ENCODE data around the gene TGFBR3. TPM values are rescaled to one million over a fixed set of nuclear protein-coding genes. Genes with fewer than 3 reads are reported as not detected.
A peak's percentile ranks its signal among the peaks of the same experiment; 100 is the strongest.

The TGFBR3 gene
- total and polyA plus RNA-seq, 5 donors from 2014 or later = 15.8 to 47.5 (median 20.0) TPM

GRCh38 chr1:91707890-91708218 is 178.1 kb downstream of the TGFBR3 start:
- Histone ChIP-seq H3K27me3 (ENCODE audit: control insufficient read depth, insufficient read depth, low read length) (no peaks in the 10 kb centered on the region), H3K4me3 (ENCODE audit: low read depth, low read length) (no peak overlapping the region), H3K36me3 (ENCODE audit: control insufficient read depth, insufficient read depth, low read length) (peaks cover 41% of the 10 kb centered on the region), H3K9me3 (ENCODE audit: control insufficient read depth in 2 of 2, low read length in 2 of 2) (no peaks in the 10 kb centered on the region), H3K4me1 (ENCODE audit: control insufficient read depth, insufficient read depth, low read length, poor library complexity, severe bottlenecking) (no peaks in the 10 kb centered on the region), H3K27ac (ENCODE audit: insufficient read depth, low read length, poor library complexity, severe bottlenecking) (no peak overlapping the region)
- DNase-seq (no peak), ATAC-seq (ENCODE audit: low read depth in 2 of 2) (no peak)
- Mint-ChIP-seq H3K4me1 (peaks cover 0 to 4% (median under 1%) of the 10 kb centered on the region in 4 donors), H3K27me3 (no peaks in the 10 kb centered on the region), H3K27ac (no peak overlapping the region), H3K36me3 (peaks cover 44% of the 10 kb centered on the region), H3K4me3 (no peak overlapping the region), H3K9me3 (peaks cover 0 to 2% (median 0%) of the 10 kb centered on the region in 7 donors)

DNA sequence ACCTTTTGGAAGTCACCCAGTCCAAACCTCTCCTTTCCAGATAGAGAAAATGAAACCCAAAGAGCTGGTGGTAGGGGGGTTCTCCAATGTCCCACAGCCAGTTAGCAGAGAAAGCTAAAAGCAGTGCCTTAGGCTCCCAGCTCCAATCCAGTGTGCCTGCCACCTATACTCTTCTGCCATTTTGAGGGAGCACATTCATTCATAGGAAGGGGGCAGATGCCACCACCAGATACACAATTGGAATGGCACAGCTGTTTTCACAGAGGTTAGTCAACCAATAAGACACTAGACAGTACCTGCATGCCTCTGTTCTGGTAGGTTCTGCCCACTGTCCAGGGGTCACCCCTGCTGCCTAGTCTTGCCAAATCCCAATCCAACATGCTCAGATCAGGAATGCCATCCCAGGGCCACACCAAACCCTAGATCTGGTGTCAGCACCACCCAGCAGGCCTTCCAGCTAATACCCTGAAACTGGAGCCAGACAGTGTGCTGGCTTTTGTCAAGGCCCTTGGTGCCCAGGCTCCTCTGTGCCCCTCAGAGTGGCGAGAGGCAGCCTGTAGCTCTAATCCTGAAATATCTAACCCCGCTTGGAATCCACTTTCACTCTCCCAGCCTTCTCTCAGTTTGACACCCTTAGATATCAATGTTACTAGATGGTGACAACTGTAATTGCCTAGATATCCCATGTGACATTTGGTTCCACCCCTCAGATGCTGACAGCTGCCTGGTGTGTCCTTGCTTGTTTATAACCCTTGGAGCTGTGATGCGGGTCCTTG is 178.6 kb downstream of the TGFBR3 start:
- no peaks in the 10 kb centered on the region for H3K27me3 Mint-ChIP-seq
- Histone ChIP-seq H3K27me3 (ENCODE audit: control insufficient read depth, insufficient read depth, low read length) (no peaks in the 10 kb centered on the region), H3K27ac (ENCODE audit: insufficient read depth, low read length, poor library complexity, severe bottlenecking) (no peak overlapping the region), H3K4me3 (ENCODE audit: low read depth, low read length) (no peak overlapping the region), H3K4me1 (ENCODE audit: control insufficient read depth, insufficient read depth, low read length, poor library complexity, severe bottlenecking) (no peaks in the 10 kb centered on the region), H3K36me3 (ENCODE audit: control insufficient read depth, insufficient read depth, low read length) (peaks cover 38% of the 10 kb centered on the region), H3K9me3 (ENCODE audit: control insufficient read depth in 2 of 2, low read length in 2 of 2) (no peaks in the 10 kb centered on the region)
- H3K4me1 Mint-ChIP-seq = peaks cover 0 to 4% (median 0%) of the 10 kb centered on the region in 4 donors
- peaks cover 0 to 2% (median 0%) of the 10 kb centered on the region in 7 donors for H3K9me3 Mint-ChIP-seq
- DNase-seq (no peak), ATAC-seq (ENCODE audit: low read depth in 2 of 2) (no peak)
- no peak overlapping the region for H3K4me3 Mint-ChIP-seq
- H3K27ac Mint-ChIP-seq = no peak overlapping the region
- H3K36me3 Mint-ChIP-seq = peaks cover 44% of the 10 kb centered on the region

DNA sequence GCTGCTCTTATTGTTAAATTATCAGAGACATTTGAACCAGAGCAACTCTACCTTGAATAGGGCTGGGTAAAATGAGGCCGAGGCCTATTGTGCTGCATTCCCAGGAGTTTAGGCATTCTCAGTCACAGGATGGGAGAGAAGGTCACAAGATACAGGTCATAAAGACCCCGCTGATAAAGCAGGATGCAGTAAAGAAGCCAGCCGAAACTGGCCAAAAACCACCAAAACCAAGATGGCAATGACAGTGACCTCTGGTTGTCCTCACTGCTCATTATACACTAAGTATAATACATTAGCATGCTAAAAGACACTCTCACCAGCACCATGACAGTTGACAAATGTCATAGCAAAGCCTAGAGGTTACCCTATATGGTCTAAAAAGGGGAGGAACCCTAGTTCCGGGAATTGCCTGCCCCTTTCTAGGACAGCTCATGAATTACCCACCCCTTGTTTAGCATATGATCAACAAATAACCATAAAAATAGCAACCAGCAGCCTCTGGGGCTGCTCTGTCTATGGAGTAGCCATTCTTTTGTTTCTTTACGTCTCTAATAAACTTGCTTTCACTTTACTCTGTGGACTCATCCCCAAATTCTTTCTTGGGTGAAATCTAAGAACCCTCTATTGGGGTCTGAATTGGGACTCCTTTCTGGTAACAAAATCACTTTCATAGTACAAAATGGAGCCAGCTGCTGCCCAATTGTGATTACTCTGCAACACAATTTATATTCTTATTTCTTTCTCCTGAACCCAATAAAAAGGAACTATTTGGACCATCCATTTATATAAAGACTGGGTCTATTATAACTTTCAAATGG is 179.6 kb downstream of the TGFBR3 start:
- no peak overlapping the region for H3K27ac Mint-ChIP-seq
- no peak overlapping the region for H3K27ac ChIP-seq (ENCODE audit: insufficient read depth, low read length, poor library complexity, severe bottlenecking)
- DNase-seq (peak in 1 of 3 donors; percentile 19), ATAC-seq (ENCODE audit: low read depth in 2 of 2) (no peak)
- no peak overlapping the region for H3K4me3 ChIP-seq (ENCODE audit: low read depth, low read length)
- peaks cover 0 to 2% (median 0%) of the 10 kb centered on the region in 7 donors for H3K9me3 Mint-ChIP-seq
- no peak overlapping the region for H3K4me3 Mint-ChIP-seq
- H3K9me3 ChIP-seq (ENCODE audit: control insufficient read depth in 2 of 2, low read length in 2 of 2) = no peaks in the 10 kb centered on the region
- H3K36me3 Mint-ChIP-seq = peaks cover 40% of the 10 kb centered on the region
- H3K27me3 Mint-ChIP-seq = no peaks in the 10 kb centered on the region
- peaks cover 0 to 4% (median 0%) of the 10 kb centered on the region in 4 donors for H3K4me1 Mint-ChIP-seq
- H3K27me3 ChIP-seq (ENCODE audit: control insufficient read depth, insufficient read depth, low read length) = no peaks in the 10 kb centered on the region
- H3K4me1 ChIP-seq (ENCODE audit: control insufficient read depth, insufficient read depth, low read length, poor library complexity, severe bottlenecking) = no peaks in the 10 kb centered on the region
- H3K36me3 ChIP-seq (ENCODE audit: control insufficient read depth, insufficient read depth, low read length) = peaks cover 29% of the 10 kb centered on the region

DNA sequence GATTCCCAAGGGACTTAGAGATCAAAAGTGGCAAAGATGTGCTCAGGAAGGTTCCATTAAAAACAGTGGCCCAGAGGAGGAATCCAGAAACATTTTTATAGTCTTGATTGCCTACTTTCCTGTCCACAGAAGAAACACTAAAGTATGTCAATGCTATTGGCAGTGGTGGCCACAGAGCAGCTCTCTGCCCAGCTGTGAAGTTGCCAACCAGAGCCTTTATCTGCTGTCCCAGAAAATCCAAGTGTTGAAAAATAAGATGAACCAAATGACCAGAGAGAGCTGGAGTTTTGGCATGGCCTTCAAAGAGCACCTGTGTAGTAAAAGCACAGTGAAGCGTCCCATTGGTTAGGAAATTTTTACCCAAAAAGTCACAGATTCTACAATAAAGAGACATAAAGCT is 181.2 kb downstream of the TGFBR3 start:
- Histone ChIP-seq H3K9me3 (ENCODE audit: control insufficient read depth in 2 of 2, low read length in 2 of 2) (no peaks in the 10 kb centered on the region), H3K4me1 (ENCODE audit: control insufficient read depth, insufficient read depth, low read length, poor library complexity, severe bottlenecking) (no peaks in the 10 kb centered on the region), H3K27ac (ENCODE audit: insufficient read depth, low read length, poor library complexity, severe bottlenecking) (no peak overlapping the region), H3K4me3 (ENCODE audit: low read depth, low read length) (no peak overlapping the region), H3K27me3 (ENCODE audit: control insufficient read depth, insufficient read depth, low read length) (no peaks in the 10 kb centered on the region), H3K36me3 (ENCODE audit: control insufficient read depth, insufficient read depth, low read length) (peaks cover 22% of the 10 kb centered on the region)
- no peak for DNase-seq
- Mint-ChIP-seq H3K27me3 (no peaks in the 10 kb centered on the region), H3K9me3 (peaks cover 0 to 2% (median 0%) of the 10 kb centered on the region in 7 donors), H3K27ac (no peak overlapping the region), H3K4me3 (no peak overlapping the region), H3K36me3 (peaks cover 48% of the 10 kb centered on the region), H3K4me1 (peaks cover 0 to 4% (median 2%) of the 10 kb centered on the region in 4 donors)
- ATAC-seq (ENCODE audit: low read depth in 2 of 2) = no peak

GRCh38 chr1:91703095-91703494 is 182.9 kb downstream of the TGFBR3 start:
- Mint-ChIP-seq H3K4me3 (peak overlapping the region in 1 of 4 donors; percentile 7), H3K27me3 (no peaks in the 10 kb centered on the region), H3K4me1 (peaks cover 0 to 17% (median 9%) of the 10 kb centered on the region in 4 donors), H3K36me3 (peaks cover 52% of the 10 kb centered on the region), H3K27ac (no peak overlapping the region), H3K9me3 (peaks cover 0 to 2% (median 0%) of the 10 kb centered on the region in 7 donors)
- no peak overlapping the region for H3K4me3 ChIP-seq (ENCODE audit: low read depth, low read length)
- no peaks in the 10 kb centered on the region for H3K27me3 ChIP-seq (ENCODE audit: control insufficient read depth, insufficient read depth, low read length)
- H3K27ac ChIP-seq (ENCODE audit: insufficient read depth, low read length, poor library complexity, severe bottlenecking) = no peak overlapping the region
- H3K4me1 ChIP-seq (ENCODE audit: control insufficient read depth, insufficient read depth, low read length, poor library complexity, severe bottlenecking) = peaks cover 1% of the 10 kb centered on the region
- ATAC-seq (ENCODE audit: low read depth in 2 of 2) (no peak), DNase-seq (no peak)
- H3K36me3 ChIP-seq (ENCODE audit: control insufficient read depth, insufficient read depth, low read length) = peaks cover 15% of the 10 kb centered on the region
- H3K9me3 ChIP-seq (ENCODE audit: control insufficient read depth in 2 of 2, low read length in 2 of 2) = no peaks in the 10 kb centered on the region

GRCh38 chr1:91701472-91701869 is 184.5 kb downstream of the TGFBR3 start:
- no peaks in the 10 kb centered on the region for H3K9me3 Mint-ChIP-seq
- H3K9me3 ChIP-seq (ENCODE audit: control insufficient read depth in 2 of 2, low read length in 2 of 2) = no peaks in the 10 kb centered on the region
- no peak overlapping the region for H3K4me3 ChIP-seq (ENCODE audit: low read depth, low read length)
- peaks cover 11% of the 10 kb centered on the region for H3K4me1 ChIP-seq (ENCODE audit: control insufficient read depth, insufficient read depth, low read length, poor library complexity, severe bottlenecking)
- H3K4me3 Mint-ChIP-seq = no peak overlapping the region
- no peaks in the 10 kb centered on the region for H3K27me3 ChIP-seq (ENCODE audit: control insufficient read depth, insufficient read depth, low read length)
- peaks cover 6% of the 10 kb centered on the region for H3K36me3 ChIP-seq (ENCODE audit: control insufficient read depth, insufficient read depth, low read length)
- H3K4me1 Mint-ChIP-seq = peaks cover 0 to 29% (median 20%) of the 10 kb centered on the region in 4 donors
- DNase-seq (no peak), ATAC-seq (ENCODE audit: low read depth in 2 of 2) (no peak)
- peak overlapping the region in 1 of 3 donors; percentile 3 for H3K27ac Mint-ChIP-seq
- H3K27me3 Mint-ChIP-seq = no peaks in the 10 kb centered on the region
- no peak overlapping the region for H3K27ac ChIP-seq (ENCODE audit: insufficient read depth, low read length, poor library complexity, severe bottlenecking)
- peaks cover 49% of the 10 kb centered on the region for H3K36me3 Mint-ChIP-seq

DNA sequence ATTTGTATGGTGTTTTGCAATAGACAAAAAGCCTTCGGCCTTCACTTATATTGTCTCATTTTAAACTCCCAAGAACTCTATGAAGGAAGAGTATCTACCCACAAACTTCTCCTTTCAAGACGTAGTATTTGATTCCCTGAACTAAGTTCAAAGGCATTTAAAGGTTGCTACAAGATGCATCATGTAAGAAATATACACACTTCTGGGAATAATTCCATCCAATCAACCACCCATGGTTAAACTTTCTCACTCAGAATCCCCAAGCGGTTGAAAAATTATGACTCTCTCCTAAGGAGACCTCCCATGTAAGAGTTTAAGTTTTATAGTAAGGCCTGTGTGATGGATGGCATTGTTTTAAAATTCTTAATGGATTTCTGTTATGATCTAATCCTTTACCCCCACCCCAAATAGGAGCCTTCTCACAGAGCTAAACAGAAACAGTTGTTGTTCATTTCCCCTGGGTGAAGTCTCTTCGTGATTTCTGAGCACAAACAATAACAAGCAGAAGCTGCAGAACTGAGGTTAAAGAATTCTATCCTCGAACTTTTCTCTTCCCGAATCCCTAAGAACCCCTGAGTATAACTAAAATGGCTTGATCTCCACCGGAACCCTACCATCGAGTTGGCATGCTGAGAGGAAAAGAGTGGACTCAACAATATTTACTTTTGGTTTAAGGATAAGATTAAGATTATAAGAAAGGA is 185.0 kb downstream of the TGFBR3 start:
- H3K36me3 ChIP-seq (ENCODE audit: control insufficient read depth, insufficient read depth, low read length) = peaks cover 7% of the 10 kb centered on the region
- DNase-seq (no peak), ATAC-seq (ENCODE audit: low read depth in 2 of 2) (no peak)
- no peaks in the 10 kb centered on the region for H3K27me3 ChIP-seq (ENCODE audit: control insufficient read depth, insufficient read depth, low read length)
- H3K4me3 ChIP-seq (ENCODE audit: low read depth, low read length) = no peak overlapping the region
- Mint-ChIP-seq H3K9me3 (no peaks in the 10 kb centered on the region), H3K4me1 (peaks cover 5 to 28% (median 20%) of the 10 kb centered on the region in 4 donors), H3K36me3 (peaks cover 49% of the 10 kb centered on the region), H3K27ac (no peak overlapping the region), H3K4me3 (no peak overlapping the region), H3K27me3 (no peaks in the 10 kb centered on the region)
- H3K4me1 ChIP-seq (ENCODE audit: control insufficient read depth, insufficient read depth, low read length, poor library complexity, severe bottlenecking) = peaks cover 11% of the 10 kb centered on the region
- no peaks in the 10 kb centered on the region for H3K9me3 ChIP-seq (ENCODE audit: control insufficient read depth in 2 of 2, low read length in 2 of 2)
- no peak overlapping the region for H3K27ac ChIP-seq (ENCODE audit: insufficient read depth, low read length, poor library complexity, severe bottlenecking)
